Activated naive CD8-positive, alpha-beta T cell treated with anti-CD3 and anti-CD28 coated beads, Interleukin-2, amount 50 U/mL, for 24 hours (primary cell): ENCODE results near the gene DDC.

Source experiments
- ATAC-seq: fragments of 150-1000 bp; cut with Tn5 transposase; one replicate; pipeline ENCODE4 v1.10.0; 2021
- DNase-seq: peaks from one replicate; pipeline ENCODE4 v3.0.0; 2021
- H3K27ac Mint-ChIP-seq: one replicate; pipeline ENCODE4 v1.8.0; 2021; ENCODE audit warnings: mild to moderate bottlenecking, mixed read lengths
- H3K27me3 Mint-ChIP-seq: one replicate; pipeline ENCODE4 v1.8.0; 2021; ENCODE audit warnings: mixed read lengths
- H3K36me3 Mint-ChIP-seq: one replicate; pipeline ENCODE4 v1.8.0; 2021; ENCODE audit warnings: low read depth, mixed read lengths
- H3K4me1 Mint-ChIP-seq: one replicate; pipeline ENCODE4 v1.8.0; 2021; ENCODE audit warnings: mixed read lengths
- H3K4me3 Mint-ChIP-seq: one replicate; pipeline ENCODE4 v1.8.0; 2021; ENCODE audit warnings: mild to moderate bottlenecking, moderate library complexity, mixed read lengths
- H3K9me3 Mint-ChIP-seq: one replicate; pipeline ENCODE4 v1.8.0; 2021; ENCODE audit warnings: mixed read lengths

The DDC gene

GRCh38 chr7:50412973-50413372, 152.2 kb downstream of the DDC start:
- no peaks in the 10 kb centered on the region for H3K9me3 Mint-ChIP-seq
- peaks cover 72% of the 10 kb centered on the region for H3K4me1 Mint-ChIP-seq
- H3K27ac Mint-ChIP-seq: no peak overlapping the region
- no peaks in the 10 kb centered on the region for H3K36me3 Mint-ChIP-seq
- H3K4me3 Mint-ChIP-seq: no peak overlapping the region
- H3K27me3 Mint-ChIP-seq: no peaks in the 10 kb centered on the region
- DNase-seq (no peak), ATAC-seq (no peak)

DNA sequence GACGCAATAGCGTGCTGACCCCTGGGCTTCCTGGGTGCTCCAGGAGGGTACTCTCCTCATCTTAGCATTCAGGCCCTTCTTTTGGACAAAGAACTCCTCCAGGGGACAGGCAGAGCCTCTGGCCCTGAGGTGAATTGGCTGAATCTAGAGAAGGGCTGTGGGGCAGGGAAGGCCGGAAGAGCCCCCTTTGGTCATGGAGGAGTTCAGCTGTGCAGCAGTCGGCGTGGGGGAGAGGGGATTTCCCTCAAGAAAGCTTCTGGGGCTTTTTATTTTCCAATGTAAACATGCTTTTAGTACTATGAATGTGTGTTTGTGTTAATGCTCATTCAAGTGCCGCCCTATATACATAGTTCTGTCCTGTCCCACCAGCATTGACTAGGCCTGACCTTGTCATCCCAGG, 153.9 kb downstream of the DDC start:
- no peaks in the 10 kb centered on the region for H3K27me3 Mint-ChIP-seq
- peaks cover 72% of the 10 kb centered on the region for H3K4me1 Mint-ChIP-seq
- no peak overlapping the region for H3K4me3 Mint-ChIP-seq
- DNase-seq: no peak
- H3K9me3 Mint-ChIP-seq: no peaks in the 10 kb centered on the region
- peak overlapping the region; percentile 86 for H3K27ac Mint-ChIP-seq
- H3K36me3 Mint-ChIP-seq: no peaks in the 10 kb centered on the region
- peak; percentile 38 for ATAC-seq

DNA sequence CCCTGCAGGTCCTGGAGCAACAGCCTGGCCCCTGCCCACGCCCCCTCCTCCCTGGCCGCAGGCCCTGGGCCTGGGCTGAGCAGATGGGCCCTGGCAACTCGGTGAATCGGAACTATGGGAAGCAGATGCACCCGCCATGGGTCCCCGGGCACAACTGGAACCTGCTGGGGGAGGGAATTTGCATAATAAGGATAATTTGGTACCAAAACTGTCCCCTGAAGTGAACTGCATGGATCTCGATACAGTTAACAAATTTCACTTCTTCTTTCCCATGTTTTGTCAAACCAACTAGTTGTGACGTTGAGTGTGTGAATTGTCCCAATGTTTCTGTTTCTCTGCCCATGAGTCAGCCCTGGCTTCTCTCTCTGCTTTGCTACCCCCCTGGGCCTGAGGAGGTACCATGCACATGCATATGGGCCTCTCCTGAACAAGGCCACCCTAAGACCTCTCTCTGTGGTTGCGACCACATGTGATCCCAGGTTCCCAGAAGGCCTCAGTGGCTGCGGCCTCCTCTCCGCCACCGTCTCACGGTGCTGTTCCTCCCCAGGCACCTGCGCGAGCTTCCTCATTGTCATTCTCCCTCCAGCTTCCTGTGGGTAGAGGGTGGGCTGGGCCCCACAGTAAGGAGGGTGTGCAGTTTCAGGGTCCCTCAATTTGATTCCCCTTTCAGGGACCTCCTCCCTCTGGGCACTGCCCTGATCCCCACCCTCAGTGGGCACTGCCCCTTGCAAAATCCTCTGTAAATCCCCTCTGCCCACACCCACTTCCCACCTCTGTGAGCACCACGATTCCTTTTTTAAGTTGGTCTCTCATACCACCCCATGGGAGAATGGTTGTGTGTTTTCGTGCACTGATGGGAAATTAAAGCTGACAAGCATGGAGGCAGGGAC, 155.1 kb downstream of the DDC start:
- Mint-ChIP-seq H3K36me3 (peaks cover 5% of the 10 kb centered on the region), H3K4me3 (peak overlapping the region; percentile 56), H3K27ac (peak overlapping the region; percentile 86), H3K27me3 (no peaks in the 10 kb centered on the region), H3K9me3 (no peaks in the 10 kb centered on the region), H3K4me1 (peaks cover 73% of the 10 kb centered on the region)
- peak; percentile 70 for ATAC-seq
- peak; percentile 57 for DNase-seq
